ENCODE data around the gene KRTAP10-7.
"Not testable (repeated sequence)": the region's sequence is repeated elsewhere in the genome, so short reads cannot be mapped to it uniquely, and the experiment has no call there.

The KRTAP10-7 gene

GRCh38 chr21:44612029-44612486 is 11.7 kb downstream of the KRTAP10-7 start, which contains the start of gene KRTAP10-8:
KRTAP10-8 (plus strand) TSS chr21:44612079; CDS start chr21:44612101, 22 bp downstream.
- DNase-seq (ENCODE audit: low read depth) = no peak

GRCh38 chr21:44612669-44613229 is 12.4 kb downstream of the KRTAP10-7 start:
- no peak for DNase-seq (ENCODE audit: low read depth)

- DNase-seq (ENCODE audit: low read depth) = no peak
Observed at GRCh38 chr21:44613386-44614155, 13.2 kb downstream of the KRTAP10-7 start.

GRCh38 chr21:44614161-44614631 is 13.8 kb downstream of the KRTAP10-7 start:
- no peak for DNase-seq (ENCODE audit: low read depth)

- DNase-seq (ENCODE audit: low read depth) = no peak
Observed at GRCh38 chr21:44614961-44615391, 14.6 kb downstream of the KRTAP10-7 start.

- no peak for DNase-seq (ENCODE audit: low read depth)
Observed at GRCh38 chr21:44615466-44615865, 15.1 kb downstream of the KRTAP10-7 start.

GRCh38 chr21:44615911-44616590 is 15.7 kb downstream of the KRTAP10-7 start:
- no peak for DNase-seq (ENCODE audit: low read depth)

- DNase-seq (ENCODE audit: low read depth) = no peak
Observed at GRCh38 chr21:44616591-44616926, 16.2 kb downstream of the KRTAP10-7 start.

GRCh38 chr21:44617071-44617501 is 16.7 kb downstream of the KRTAP10-7 start:
- no peak for DNase-seq (ENCODE audit: low read depth)

GRCh38 chr21:44618504-44618903 is 18.1 kb downstream of the KRTAP10-7 start:
- no peak for DNase-seq (ENCODE audit: low read depth)

- DNase-seq (ENCODE audit: low read depth) = peak; percentile 14
Observed at GRCh38 chr21:44618909-44619308, 18.5 kb downstream of the KRTAP10-7 start.

GRCh38 chr21:44619886-44620285 is 19.5 kb downstream of the KRTAP10-7 start:
- no peak for DNase-seq (ENCODE audit: low read depth)

- DNase-seq (ENCODE audit: low read depth) = no peak
Observed at GRCh38 chr21:44623575-44623974, 23.2 kb downstream of the KRTAP10-7 start.

GRCh38 chr21:44625756-44626155 is 25.4 kb downstream of the KRTAP10-7 start:
- no peak for DNase-seq (ENCODE audit: low read depth)

GRCh38 chr21:44626262-44626661 is 25.9 kb downstream of the KRTAP10-7 start:
- no peak for DNase-seq (ENCODE audit: low read depth)

- DNase-seq (ENCODE audit: low read depth) = no peak
Observed at GRCh38 chr21:44626673-44627143, 26.3 kb downstream of the KRTAP10-7 start, which contains the start of gene KRTAP10-9. KRTAP10-9 (plus strand) TSS chr21:44627093; CDS start chr21:44627172, 79 bp downstream.

- not testable (repeated sequence) for DNase-seq (ENCODE audit: low read depth)
Observed at GRCh38 chr21:44627181-44627822, 26.9 kb downstream of the KRTAP10-7 start.

GRCh38 chr21:44627831-44628233 is 27.4 kb downstream of the KRTAP10-7 start:
- not testable (repeated sequence) for DNase-seq (ENCODE audit: low read depth)

- DNase-seq (ENCODE audit: low read depth) = no peak
Observed at GRCh38 chr21:44628707-44629391, 28.5 kb downstream of the KRTAP10-7 start.

- DNase-seq (ENCODE audit: low read depth) = no peak
Observed at GRCh38 chr21:44630440-44630839, 30.0 kb downstream of the KRTAP10-7 start.

GRCh38 chr21:44632067-44632466 is 31.7 kb downstream of the KRTAP10-7 start:
- DNase-seq (ENCODE audit: low read depth) = no peak
